Hepatocyte (in vitro differentiated cells): Measurements from ENCODE around the gene AQR. TPM values are rescaled to one million over a fixed set of nuclear protein-coding genes. Genes with fewer than 3 reads are reported as not detected.
"Not testable (repeated sequence)": the region's sequence is repeated elsewhere in the genome, so short reads cannot be mapped to it uniquely, and the experiment has no call there.

Source experiments
- DNase-seq: peaks from one replicate; pipeline ENCODE4 v3.0.0-alpha.2; 2016; ENCODE audit warnings: low spot score
- H2AFZ ChIP-seq: fragments of 200-600 bp; sonication (generic); 2 replicates; pipeline ENCODE4 v1.6.0; 2016; ENCODE audit warnings: antibody characterized with exemption, mild to moderate bottlenecking
- H3K27ac ChIP-seq: fragments of 200-600 bp; sonication (generic); 2 replicates; pipeline ENCODE4 v1.5.1; 2016; ENCODE audit warnings: mild to moderate bottlenecking
- H3K27me3 ChIP-seq: fragments of 200-600 bp; sonication (generic); 2 replicates; pipeline ENCODE4 v1.6.1; 2016
- H3K36me3 ChIP-seq: fragments of 200-600 bp; sonication (generic); replicated peaks from 2 replicates; pipeline ENCODE4 v1.5.1; 2016; ENCODE audit warnings: low read depth; ENCODE audit not compliant: insufficient read depth
- H3K4me1 ChIP-seq: fragments of 200-600 bp; sonication (generic); 2 replicates; pipeline ENCODE4 v1.5.1; 2016; ENCODE audit warnings: mild to moderate bottlenecking, moderate library complexity; ENCODE audit not compliant: insufficient read depth
- H3K4me2 ChIP-seq: fragments of 200-600 bp; sonication (generic); 2 replicates; pipeline ENCODE4 v1.6.0; 2016
- H3K4me3 ChIP-seq: fragments of 200-600 bp; sonication (generic); 2 replicates; pipeline ENCODE4 v1.5.1; 2016; ENCODE audit warnings: mild to moderate bottlenecking
- H3K79me2 ChIP-seq: fragments of 200-600 bp; sonication (generic); 2 replicates; pipeline ENCODE4 v1.6.0; 2017; ENCODE audit warnings: mild to moderate bottlenecking
- H3K9me2 ChIP-seq: fragments of 200-600 bp; sonication (generic); replicated peaks from 2 replicates; pipeline ENCODE4 v1.6.0; 2017; ENCODE audit warnings: mild to moderate bottlenecking; ENCODE audit not compliant: insufficient read depth
- H3K9me3 ChIP-seq: fragments of 200-600 bp; sonication (generic); 2 replicates; pipeline ENCODE4 v1.5.1; 2016; ENCODE audit warnings: low read depth, mild to moderate bottlenecking
- H4K20me1 ChIP-seq: fragments of 200-600 bp; sonication (generic); 2 replicates; pipeline ENCODE4 v1.6.0; 2016; ENCODE audit warnings: mild to moderate bottlenecking; ENCODE audit not compliant: insufficient read depth, poor library complexity, severe bottlenecking
- CTCF ChIP-seq: fragments of 200-600 bp; sonication (generic); IDR thresholded peaks from 2 replicates; pipeline ENCODE4 v1.5.1; 2016; ENCODE audit warnings: antibody characterized with exemption, mild to moderate bottlenecking; ENCODE audit not compliant: poor library complexity
- EZH2 ChIP-seq: fragments of 200-600 bp; sonication (generic); IDR thresholded peaks from 2 replicates; pipeline ENCODE4 v1.6.1; 2016; ENCODE audit warnings: antibody characterized with exemption, mild to moderate bottlenecking, borderline replicate concordance
- EZH2phosphoT487 ChIP-seq: fragments of 200-600 bp; sonication (generic); IDR thresholded peaks from one replicate; pipeline ENCODE4 v1.6.1; 2018; ENCODE audit warnings: antibody characterized with exemption, mild to moderate bottlenecking, low read depth, moderate library complexity; ENCODE audit not compliant: unreplicated experiment, severe bottlenecking
- WGBS: methylation state at CpG from one replicate; pipeline ENCODE4 v1.1.6; 2016; ENCODE audit warnings: low lambda C conversion rate; ENCODE audit errors: missing lambda C conversion rate; 5-methylcytosine and 5-hydroxymethylcytosine counted together
- polyA plus RNA-seq: library from polyadenylated mRNA; unstranded; fragments of >200 nt; fragmentation: Nextera tagmentation; extraction: Ambion mirVana; gene quantifications from 2 replicates; pipeline ENCODE4 v1.2.1, GENCODE V29; 2016
- total RNA-seq: library from RNA; depleted of rRNA; stranded (reverse); fragments of >200 nt; gene quantifications from 2 replicates; pipeline ENCODE4 v1.2.3, GENCODE V29; 2014

The AQR gene
- total and polyA plus RNA-seq, 2 experiments from 2014 or later, result 15.3 to 39.8 TPM

- Histone ChIP-seq H4K20me1 (no peaks in the 10 kb centered on the region), H3K4me3 (no peak overlapping the region), H3K4me2 (no peak overlapping the region), H3K27ac (peak overlapping the region; percentile 65), H3K9me2 (no peaks in the 10 kb centered on the region), H3K36me3 (no peaks in the 10 kb centered on the region), H3K79me2 (no peaks in the 10 kb centered on the region), H3K4me1 (peaks cover 4% of the 10 kb centered on the region), H3K27me3 (no peaks in the 10 kb centered on the region), H2AFZ (no peak overlapping the region), H3K9me3 (no peaks in the 10 kb centered on the region)
- DNase-seq, result peak; percentile 47
- 64% methylated on average over 5 of the region's 5 CpGs for WGBS
- TF ChIP-seq EZH2 (no peak), CTCF (no peak), EZH2phosphoT487 (no peak)
Measured at GRCh38 chr15:34810443-34811129, 159.0 kb downstream of the AQR start.

GRCh38 chr15:34809186-34809585, 160.4 kb downstream of the AQR start:
- Histone ChIP-seq H2AFZ (no peak overlapping the region), H3K27ac (no peak overlapping the region), H4K20me1 (no peaks in the 10 kb centered on the region), H3K9me2 (no peaks in the 10 kb centered on the region), H3K4me3 (no peak overlapping the region), H3K9me3 (no peaks in the 10 kb centered on the region), H3K27me3 (no peaks in the 10 kb centered on the region), H3K36me3 (no peaks in the 10 kb centered on the region), H3K4me1 (peaks cover 4% of the 10 kb centered on the region), H3K4me2 (no peak overlapping the region), H3K79me2 (no peaks in the 10 kb centered on the region)
- no peak for TF ChIP-seq EZH2phosphoT487
- no peak for TF ChIP-seq EZH2
- no peak for TF ChIP-seq CTCF
- no peak for DNase-seq
- WGBS, result 80% methylated on average over 3 of the region's 3 CpGs

GRCh38 chr15:34808016-34808415, 161.5 kb downstream of the AQR start:
- H3K9me2 ChIP-seq, result no peaks in the 10 kb centered on the region
- H3K9me3 ChIP-seq, result no peaks in the 10 kb centered on the region
- H3K36me3 ChIP-seq, result no peaks in the 10 kb centered on the region
- no peak overlapping the region for H3K4me3 ChIP-seq
- H2AFZ ChIP-seq, result no peak overlapping the region
- TF ChIP-seq EZH2phosphoT487 (no peak), EZH2 (no peak)
- H3K4me1 ChIP-seq, result peaks cover 4% of the 10 kb centered on the region
- WGBS, result 91% methylated on average over 3 of the region's 3 CpGs
- no peaks in the 10 kb centered on the region for H4K20me1 ChIP-seq
- H3K79me2 ChIP-seq, result no peaks in the 10 kb centered on the region
- no peaks in the 10 kb centered on the region for H3K27me3 ChIP-seq
- no peak overlapping the region for H3K27ac ChIP-seq
- DNase-seq, result no peak
- no peak overlapping the region for H3K4me2 ChIP-seq

- DNase-seq, H4K20me1 ChIP-seq: not testable (repeated sequence)
Measured at GRCh38 chr15:34807241-34807640, 162.3 kb downstream of the AQR start.

More at GRCh38 chr15:34807241-34807640, 162.3 kb downstream of the AQR start:
- H3K27ac ChIP-seq, H3K4me2 ChIP-seq, H3K9me2 ChIP-seq, H3K36me3 ChIP-seq, H2AFZ ChIP-seq, H3K9me3 ChIP-seq, H3K4me1 ChIP-seq, H3K4me3 ChIP-seq, H3K27me3 ChIP-seq, H3K79me2 ChIP-seq: not testable (repeated sequence)
- WGBS, result 58% methylated on average over 8 of the region's 8 CpGs
